DMS79 treated with DMSO at 0.1 percent for 48 hours (cell line): ENCODE measurements around the gene DLGAP5.

Experiments used
- DNase-seq: peaks from one replicate; lab custom pipeline; 2025; lab: John Stamatoyannopoulos, UW

DLGAP5 gene

GRCh38 chr14:55191203-55192053, at the start of gene DLGAP5:
Gene DLGAP5, minus strand, starts transcription at chr14:55191585. Its CDS starts 2,406 bp downstream, at chr14:55189179.
- peak; percentile 100 for DNase-seq

- no peak for DNase-seq
These were observed 49.3 kb upstream of the DLGAP5 start for GRCh38 chr14:55240526-55241178.

- DNase-seq: no peak
These were observed 47.9 kb upstream of the DLGAP5 start for GRCh38 chr14:55239320-55239719.

GRCh38 chr14:55238019-55238680, 46.8 kb upstream of the DLGAP5 start:
- DNase-seq: no peak

- no peak for DNase-seq
These were observed 42.2 kb upstream of the DLGAP5 start for GRCh38 chr14:55233591-55233990.

- no peak for DNase-seq
These were observed 36.9 kb upstream of the DLGAP5 start for GRCh38 chr14:55228261-55228660.

- no peak for DNase-seq
These were observed 32.0 kb upstream of the DLGAP5 start for GRCh38 chr14:55223364-55223763.

- DNase-seq: no peak
These were observed 30.6 kb upstream of the DLGAP5 start for GRCh38 chr14:55221968-55222367.

- no peak for DNase-seq
These were observed 29.8 kb upstream of the DLGAP5 start for GRCh38 chr14:55221186-55221585.

GRCh38 chr14:55220230-55220629, 28.8 kb upstream of the DLGAP5 start:
- no peak for DNase-seq

GRCh38 chr14:55212634-55213033, 21.2 kb upstream of the DLGAP5 start:
- no peak for DNase-seq

GRCh38 chr14:55207832-55208231, 16.4 kb upstream of the DLGAP5 start:
- no peak for DNase-seq

- no peak for DNase-seq
These were observed 14.8 kb upstream of the DLGAP5 start for GRCh38 chr14:55206175-55206693.

- DNase-seq: no peak
These were observed 10.1 kb upstream of the DLGAP5 start for GRCh38 chr14:55201219-55202101.

GRCh38 chr14:55200651-55201050, 9.3 kb upstream of the DLGAP5 start:
- no peak for DNase-seq

- no peak for DNase-seq
These were observed 7.4 kb upstream of the DLGAP5 start for GRCh38 chr14:55198749-55199148.

GRCh38 chr14:55194656-55195355, 3.4 kb upstream of the DLGAP5 start:
- DNase-seq: no peak

- no peak for DNase-seq
These were observed 753 bp upstream of the DLGAP5 start for GRCh38 chr14:55192054-55192621.

- peak; percentile 76 for DNase-seq
These were observed 531 bp downstream of the DLGAP5 start for GRCh38 chr14:55190906-55191202.

GRCh38 chr14:55188686-55189295, 2.6 kb downstream of the DLGAP5 start:
- no peak for DNase-seq
